GM18520 (cell line): ENCODE data around the gene HMGN3.

Experiments used
- ATAC-seq: cut with Tn5 transposase; IDR thresholded peaks from one replicate; pipeline ENCODE4 v1.9.1; 2021; ENCODE audit not compliant: unreplicated experiment

HMGN3 gene

DNA sequence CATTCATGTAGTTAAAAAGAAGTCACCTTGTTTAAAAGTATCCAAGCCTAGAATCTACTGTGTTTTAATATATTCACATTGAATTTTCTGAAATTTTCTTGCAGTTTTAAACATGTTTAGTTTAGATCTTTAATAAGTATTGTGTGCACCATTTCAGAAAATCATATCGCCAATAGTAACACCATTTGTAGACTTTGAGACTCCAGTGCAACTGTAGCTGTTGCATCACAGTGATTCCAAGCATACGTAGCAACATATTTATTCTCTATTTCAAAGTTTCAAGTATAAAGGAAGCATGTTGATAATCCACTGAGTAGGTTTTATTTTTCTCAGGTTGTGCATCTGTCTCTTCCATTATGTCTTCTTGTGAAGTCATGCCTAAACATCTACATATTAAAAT lies 46.4 kb downstream of the HMGN3 start:
- no peak for ATAC-seq

DNA sequence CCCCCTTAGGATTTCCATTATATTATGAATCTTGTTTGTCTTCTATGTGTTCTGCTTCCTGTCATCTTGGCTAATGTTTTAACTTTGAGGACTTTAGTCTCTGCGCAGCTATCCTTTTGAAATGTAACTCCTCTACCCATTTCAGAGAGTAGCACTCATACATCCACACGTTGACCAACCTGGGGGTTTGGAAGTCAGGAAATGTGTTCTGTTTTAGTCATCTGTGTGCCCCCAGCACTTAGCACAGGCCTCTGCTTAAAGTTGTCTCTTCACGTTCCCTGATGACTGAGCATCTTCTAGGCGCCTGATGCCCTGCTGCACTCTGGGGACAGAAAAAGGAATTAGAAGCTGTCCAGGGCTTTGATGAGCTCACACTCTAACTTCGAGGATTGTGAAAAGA lies 47.9 kb downstream of the HMGN3 start:
- ATAC-seq: no peak

- no peak for ATAC-seq
Measured at GRCh38 chr6:79184641-79185040, 49.8 kb downstream of the HMGN3 start.

- ATAC-seq: no peak
Measured at GRCh38 chr6:79184086-79184485, 50.4 kb downstream of the HMGN3 start.

- no peak for ATAC-seq
Measured at GRCh38 chr6:79180052-79180451, 54.4 kb downstream of the HMGN3 start.

- ATAC-seq: no peak
Measured at GRCh38 chr6:79173378-79173777, 61.1 kb downstream of the HMGN3 start.

DNA sequence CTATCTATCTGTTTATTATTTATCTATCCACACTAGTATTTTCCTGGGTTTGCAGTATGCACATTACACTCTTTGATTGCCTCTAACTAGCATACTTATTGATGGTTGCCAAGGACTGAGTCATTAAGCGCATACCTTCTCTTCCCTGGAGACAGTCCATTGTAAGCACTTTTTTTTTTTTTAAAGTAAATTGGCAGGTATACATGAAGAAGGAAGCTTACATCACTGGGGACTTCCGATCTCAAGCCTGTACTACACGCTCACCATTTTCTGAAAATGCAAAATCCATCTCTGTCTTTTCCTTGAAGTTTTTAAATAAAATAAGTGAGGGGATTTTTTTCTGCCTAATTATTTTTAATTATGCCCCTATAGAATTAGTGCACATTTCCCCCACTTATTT lies 63.5 kb downstream of the HMGN3 start:
- ATAC-seq: no peak

DNA sequence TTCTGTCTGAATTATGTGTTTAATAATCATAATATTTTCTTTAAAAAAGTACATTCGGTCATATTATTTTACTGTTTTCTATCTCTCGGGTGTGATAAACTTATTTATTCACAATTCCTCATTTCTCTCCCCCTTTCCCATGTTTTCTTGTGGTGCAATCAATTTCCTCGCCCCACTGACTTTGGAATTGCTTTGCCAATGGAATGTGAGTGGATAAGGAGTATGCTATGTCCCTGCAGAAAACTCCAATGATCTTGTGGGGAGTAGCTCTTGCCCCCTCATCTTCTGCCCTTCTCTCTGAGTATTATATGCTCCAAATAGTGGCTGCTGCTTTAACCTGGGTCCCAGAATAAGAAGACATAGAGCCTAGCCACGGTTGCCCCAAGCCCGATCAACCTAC lies 64.1 kb downstream of the HMGN3 start:
- no peak for ATAC-seq

GRCh38 chr6:79168695-79168980 lies 65.8 kb downstream of the HMGN3 start:
- no peak for ATAC-seq

- ATAC-seq: no peak
Measured at GRCh38 chr6:79167931-79168694, 66.4 kb downstream of the HMGN3 start.

GRCh38 chr6:79159846-79160245 lies 74.6 kb downstream of the HMGN3 start:
- ATAC-seq: no peak

GRCh38 chr6:79158856-79159516 lies 75.5 kb downstream of the HMGN3 start:
- ATAC-seq: no peak

- no peak for ATAC-seq
Measured at GRCh38 chr6:79157961-79158644, 76.4 kb downstream of the HMGN3 start.

DNA sequence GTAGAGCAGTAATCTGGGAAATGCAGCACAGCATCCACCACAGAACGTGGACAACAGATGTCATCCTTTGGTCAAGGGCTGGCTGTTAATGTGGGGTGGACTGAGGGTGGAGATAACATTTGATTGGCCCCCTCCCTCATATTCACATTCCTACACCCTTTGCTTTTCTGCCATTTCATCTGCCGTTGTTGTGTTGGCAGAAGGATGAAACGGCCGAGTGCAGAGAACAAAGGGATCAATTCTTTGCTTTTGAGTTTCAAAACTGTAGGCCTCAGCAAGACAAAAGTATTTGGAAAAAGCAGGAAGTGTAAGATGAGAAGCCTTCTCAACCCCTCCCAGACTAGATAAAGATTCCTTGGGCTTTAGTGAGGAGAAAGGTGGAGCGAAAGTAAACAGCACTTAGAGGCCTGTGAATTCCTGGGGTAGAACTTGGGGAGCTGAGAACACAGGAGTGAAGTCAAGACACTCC lies 82.2 kb downstream of the HMGN3 start:
- no peak for ATAC-seq
